WI38 (cell line): Measurements from ENCODE around the gene ADSS1.

Experiments
- H3K4me3 ChIP-seq: 2 replicates; pipeline ENCODE4 v1.5.1; 2011; ENCODE audit warnings: low read depth, mild to moderate bottlenecking, control low read depth, low read length
- TF ChIP-seq, protein P1 (sequence below): IDR thresholded peaks from 2 replicates; pipeline ENCODE4 v1.5.1; 2012; ENCODE audit warnings: low read depth, mild to moderate bottlenecking, control low read depth, low read length

ADSS1 gene

DNA sequence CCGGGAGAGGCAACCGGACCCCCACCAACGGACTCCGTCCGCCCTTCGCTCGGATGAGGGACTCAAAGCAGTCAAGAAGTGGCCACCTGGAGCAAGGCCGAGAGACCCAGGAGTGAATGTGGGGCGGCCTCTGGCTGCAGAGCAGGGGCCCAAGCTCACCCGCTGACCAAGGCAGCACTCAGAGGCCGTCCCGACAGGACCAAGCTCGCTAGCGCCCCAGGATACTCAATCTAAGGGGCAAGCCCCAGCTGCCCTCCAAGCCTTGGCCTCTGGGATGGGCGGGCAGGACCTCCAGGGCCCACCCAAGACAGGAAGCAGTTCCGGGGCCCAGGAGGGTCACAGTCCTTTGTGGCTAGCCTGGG lies 70.6 kb downstream of the ADSS1 start:
- H3K4me3 ChIP-seq, result peak overlapping the region; percentile 78
- TF ChIP-seq, protein P1, sequence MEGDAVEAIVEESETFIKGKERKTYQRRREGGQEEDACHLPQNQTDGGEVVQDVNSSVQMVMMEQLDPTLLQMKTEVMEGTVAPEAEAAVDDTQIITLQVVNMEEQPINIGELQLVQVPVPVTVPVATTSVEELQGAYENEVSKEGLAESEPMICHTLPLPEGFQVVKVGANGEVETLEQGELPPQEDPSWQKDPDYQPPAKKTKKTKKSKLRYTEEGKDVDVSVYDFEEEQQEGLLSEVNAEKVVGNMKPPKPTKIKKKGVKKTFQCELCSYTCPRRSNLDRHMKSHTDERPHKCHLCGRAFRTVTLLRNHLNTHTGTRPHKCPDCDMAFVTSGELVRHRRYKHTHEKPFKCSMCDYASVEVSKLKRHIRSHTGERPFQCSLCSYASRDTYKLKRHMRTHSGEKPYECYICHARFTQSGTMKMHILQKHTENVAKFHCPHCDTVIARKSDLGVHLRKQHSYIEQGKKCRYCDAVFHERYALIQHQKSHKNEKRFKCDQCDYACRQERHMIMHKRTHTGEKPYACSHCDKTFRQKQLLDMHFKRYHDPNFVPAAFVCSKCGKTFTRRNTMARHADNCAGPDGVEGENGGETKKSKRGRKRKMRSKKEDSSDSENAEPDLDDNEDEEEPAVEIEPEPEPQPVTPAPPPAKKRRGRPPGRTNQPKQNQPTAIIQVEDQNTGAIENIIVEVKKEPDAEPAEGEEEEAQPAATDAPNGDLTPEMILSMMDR, result no peak

DNA sequence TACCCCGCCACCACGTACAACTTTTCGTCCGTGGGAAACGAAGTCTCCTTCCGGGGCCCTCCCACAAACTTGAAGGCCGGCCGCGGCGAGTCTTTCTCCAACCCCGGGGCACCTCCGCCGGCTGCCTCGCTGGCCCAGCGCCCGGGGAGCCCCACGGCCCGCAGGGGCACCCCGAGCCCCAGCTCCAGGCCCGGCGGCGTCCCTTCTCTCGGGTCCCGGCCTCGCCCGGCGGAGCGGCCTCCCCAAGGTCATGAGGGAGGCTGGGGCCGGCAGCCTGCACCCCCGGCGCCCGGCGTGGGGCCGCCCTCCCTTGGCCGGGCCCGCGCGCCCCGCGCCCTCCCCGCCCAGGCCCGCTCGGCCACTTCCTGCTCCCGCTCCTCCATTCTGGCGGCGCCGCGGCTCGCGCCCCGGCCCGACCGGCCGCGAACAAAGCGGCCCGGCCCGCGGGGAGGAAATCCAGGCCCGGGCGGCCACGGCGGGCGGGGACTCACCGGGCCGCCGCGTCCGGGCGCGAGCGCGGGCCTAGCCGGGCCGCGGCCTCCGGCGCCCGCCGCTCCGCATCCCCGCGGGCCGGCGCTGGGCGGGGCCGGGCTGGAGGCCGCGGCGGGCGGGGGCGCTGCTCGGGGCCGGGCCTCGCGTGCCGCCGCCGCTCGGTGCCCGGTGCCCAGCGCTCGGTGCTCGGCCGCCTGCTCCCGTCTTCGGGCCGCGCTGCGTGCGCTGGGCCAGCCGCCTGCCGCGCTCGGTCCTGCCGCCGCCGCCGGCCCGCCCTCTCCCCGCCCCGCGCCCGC lies 71.2 kb downstream of the ADSS1 start, which contains the start of gene AKT1:
Gene AKT1, minus strand, starts transcription at position 756 of the 788 bp plus-strand sequence. CDS start 3,105 bp downstream, outside the sequence.
- TF ChIP-seq, protein P1, result no peak
- H3K4me3 ChIP-seq, result peak within 1 kb of the TSS; percentile 78

DNA sequence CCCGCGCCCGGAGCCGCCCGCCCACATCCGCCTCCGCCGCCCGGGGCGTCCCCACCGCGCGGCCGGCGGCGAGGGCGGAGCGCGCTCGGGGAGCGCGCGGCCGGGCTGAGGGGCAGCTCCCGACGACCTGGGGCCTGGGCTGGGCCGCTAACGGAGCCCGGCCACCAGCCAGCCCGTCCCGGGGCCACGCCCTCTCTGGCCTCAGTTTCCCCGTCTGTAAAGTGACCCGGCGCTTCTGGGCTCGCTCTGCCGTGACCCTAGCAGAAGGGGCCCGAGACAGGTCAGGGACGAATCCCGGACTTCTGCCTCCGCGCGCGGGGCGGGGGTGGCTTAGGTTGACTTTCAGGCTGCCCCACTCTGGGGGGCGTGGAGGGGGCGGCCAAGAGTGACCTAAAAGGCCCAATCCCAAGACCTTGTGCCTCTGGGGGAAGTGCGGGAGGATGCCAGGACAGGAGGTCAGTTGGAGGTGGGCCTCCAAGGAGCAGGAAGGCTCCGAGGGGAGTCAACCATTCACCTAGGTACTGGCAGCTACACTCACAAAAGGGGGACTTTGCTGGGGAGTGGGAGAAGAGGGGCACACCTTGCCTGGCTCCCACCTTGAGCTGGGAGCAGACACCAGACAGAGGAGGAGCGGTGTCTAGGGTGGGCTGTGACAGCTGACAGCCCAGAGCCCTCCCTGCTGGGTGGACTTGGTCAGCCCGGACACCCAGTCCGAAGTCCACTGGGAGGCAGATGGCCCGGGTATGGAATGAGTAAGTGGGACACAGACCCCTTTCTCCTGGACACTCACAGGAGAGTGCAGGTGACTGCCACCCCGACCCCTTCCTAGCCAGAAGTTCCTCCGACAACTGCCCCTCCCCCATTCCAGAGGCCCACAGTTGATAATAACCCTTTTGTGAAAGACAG lies 72.0 kb downstream of the ADSS1 start:
- peak overlapping the region; percentile 49 for H3K4me3 ChIP-seq
- TF ChIP-seq, protein P1, result no peak

DNA sequence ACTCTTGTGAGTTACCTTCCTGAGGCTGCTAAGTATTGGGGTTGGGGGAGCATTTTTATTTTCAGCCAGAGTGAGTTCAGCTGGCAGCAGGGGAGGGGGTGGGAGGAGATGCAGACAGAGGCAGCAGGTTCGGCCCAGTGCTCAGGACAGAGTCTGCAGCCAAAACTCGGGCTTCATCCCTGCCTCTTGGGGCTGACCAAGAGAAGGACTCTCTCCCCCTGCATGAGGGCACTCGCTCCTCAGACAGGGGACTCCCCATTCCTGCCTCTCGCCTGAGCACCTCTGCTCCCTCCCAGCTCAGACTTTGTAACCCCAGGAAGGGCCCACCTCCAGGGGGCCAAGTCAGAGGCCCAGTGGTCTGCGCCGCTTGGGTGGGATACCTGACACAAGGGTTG lies 72.7 kb downstream of the ADSS1 start:
- no peak overlapping the region for H3K4me3 ChIP-seq
- TF ChIP-seq, protein P1, result no peak
